ENCODE results near the gene NUTF2.

NUTF2 gene

GRCh38 chr16:67869653-67870052 is 22.9 kb downstream of the NUTF2 start:
- Histone ChIP-seq H3K79me1 (replicated peaks; ENCODE audit: low read length, poor library complexity, severe bottlenecking) (peaks cover 20% of the 10 kb centered on the region), H3K9ac (ENCODE audit: low read length) (no peak overlapping the region), H2AK5ac (ENCODE audit: low read length, severe bottlenecking) (no peak overlapping the region), H2BK12ac (ENCODE audit: low read length in 2 of 2) (no peak overlapping the region), H3K4ac (ENCODE audit: low read depth in 1 of 2, low read length in 2 of 2) (no peak overlapping the region), H3K4me1 (ENCODE audit: control insufficient read depth, insufficient read depth, low read depth, low read length) (peaks cover 11% of the 10 kb centered on the region), H3K36me3 (ENCODE audit: control insufficient read depth in 1 of 2, insufficient read depth in 2 of 2, low read depth in 1 of 2, low read length in 2 of 2) (peaks cover 59 to 70% of the 10 kb centered on the region in 2 experiments), H2AFZ (ENCODE audit: low read depth, low read length) (no peak overlapping the region), H3K27me3 (ENCODE audit: control insufficient read depth in 1 of 2, insufficient read depth in 1 of 2, low read length in 2 of 2) (no peaks in the 10 kb centered on the region), H3K4me2 (ENCODE audit: low read length, poor library complexity, severe bottlenecking) (no peak overlapping the region), H2BK15ac (ENCODE audit: low read depth, poor library complexity, severe bottlenecking) (no peak overlapping the region), H4K91ac (ENCODE audit: low read length) (no peak overlapping the region), H3K18ac (ENCODE audit: low read depth in 1 of 2, low read length in 2 of 2) (no peak overlapping the region), H2BK120ac (ENCODE audit: low read depth, low read length) (no peak overlapping the region), H2BK5ac (ENCODE audit: low read depth, low read length, poor library complexity, severe bottlenecking) (no peak overlapping the region), H3K4me3 (ENCODE audit: insufficient read depth in 1 of 2, low read depth in 1 of 2, low read length in 2 of 2) (no peak overlapping the region), H3K9me3 (ENCODE audit: control insufficient read depth, low read length) (no peaks in the 10 kb centered on the region), H4K8ac (ENCODE audit: low read length) (peak overlapping the region; percentile 13), H3K27ac (ENCODE audit: low read length, poor library complexity, severe bottlenecking) (no peak overlapping the region), H3K23ac (ENCODE audit: low read length in 2 of 2) (no peak overlapping the region), H3K14ac (ENCODE audit: low read length in 2 of 2) (no peak overlapping the region)
- no peak for DNase-seq
- WGBS, result 92% methylated on average over 7 of the region's 7 CpGs

GRCh38 chr16:67871256-67871655 is 24.5 kb downstream of the NUTF2 start:
- WGBS, result 75% methylated on average over 3 of the region's 3 CpGs
- H3K9me3 ChIP-seq (ENCODE audit: control insufficient read depth, low read length), result no peaks in the 10 kb centered on the region
- H3K4me3 ChIP-seq (ENCODE audit: insufficient read depth in 1 of 2, low read depth in 1 of 2, low read length in 2 of 2), result no peak overlapping the region
- H2BK12ac ChIP-seq (ENCODE audit: low read length in 2 of 2), result no peak overlapping the region
- H3K36me3 ChIP-seq (ENCODE audit: control insufficient read depth in 1 of 2, insufficient read depth in 2 of 2, low read depth in 1 of 2, low read length in 2 of 2), result peaks cover 57 to 61% of the 10 kb centered on the region in 2 experiments
- H3K4me1 ChIP-seq (ENCODE audit: control insufficient read depth, insufficient read depth, low read depth, low read length), result peaks cover 16% of the 10 kb centered on the region
- H2BK5ac ChIP-seq (ENCODE audit: low read depth, low read length, poor library complexity, severe bottlenecking), result no peak overlapping the region
- H3K9ac ChIP-seq (ENCODE audit: low read length), result no peak overlapping the region
- H4K8ac ChIP-seq (ENCODE audit: low read length), result no peak overlapping the region
- no peak for DNase-seq
- no peak overlapping the region for H4K91ac ChIP-seq (ENCODE audit: low read length)
- H3K4me2 ChIP-seq (ENCODE audit: low read length, poor library complexity, severe bottlenecking), result no peak overlapping the region
- H3K27me3 ChIP-seq (ENCODE audit: control insufficient read depth in 1 of 2, insufficient read depth in 1 of 2, low read length in 2 of 2), result no peaks in the 10 kb centered on the region
- H3K23ac ChIP-seq (ENCODE audit: low read length in 2 of 2), result no peak overlapping the region
- H3K79me1 ChIP-seq (replicated peaks; ENCODE audit: low read length, poor library complexity, severe bottlenecking), result peaks cover 26% of the 10 kb centered on the region
- H2BK15ac ChIP-seq (ENCODE audit: low read depth, poor library complexity, severe bottlenecking), result no peak overlapping the region
- H2BK120ac ChIP-seq (ENCODE audit: low read depth, low read length), result no peak overlapping the region
- no peak overlapping the region for H2AK5ac ChIP-seq (ENCODE audit: low read length, severe bottlenecking)
- H3K14ac ChIP-seq (ENCODE audit: low read length in 2 of 2), result no peak overlapping the region
- no peak overlapping the region for H3K4ac ChIP-seq (ENCODE audit: low read depth in 1 of 2, low read length in 2 of 2)
- H2AFZ ChIP-seq (ENCODE audit: low read depth, low read length), result no peak overlapping the region
- no peak overlapping the region for H3K27ac ChIP-seq (ENCODE audit: low read length, poor library complexity, severe bottlenecking)
- H3K18ac ChIP-seq (ENCODE audit: low read depth in 1 of 2, low read length in 2 of 2), result no peak overlapping the region

GRCh38 chr16:67872131-67872630 is 25.4 kb downstream of the NUTF2 start:
- H3K23ac ChIP-seq (ENCODE audit: low read length in 2 of 2), result no peak overlapping the region
- H3K4ac ChIP-seq (ENCODE audit: low read depth in 1 of 2, low read length in 2 of 2), result no peak overlapping the region
- H2BK5ac ChIP-seq (ENCODE audit: low read depth, low read length, poor library complexity, severe bottlenecking), result no peak overlapping the region
- peak overlapping the region in 1 of 2 experiments; percentile 17 for H3K18ac ChIP-seq (ENCODE audit: low read depth in 1 of 2, low read length in 2 of 2)
- WGBS, result 89% methylated on average over 2 of the region's 2 CpGs
- H4K91ac ChIP-seq (ENCODE audit: low read length), result no peak overlapping the region
- H2AK5ac ChIP-seq (ENCODE audit: low read length, severe bottlenecking), result no peak overlapping the region
- no peak overlapping the region for H3K4me2 ChIP-seq (ENCODE audit: low read length, poor library complexity, severe bottlenecking)
- H3K14ac ChIP-seq (ENCODE audit: low read length in 2 of 2), result no peak overlapping the region
- H3K4me1 ChIP-seq (ENCODE audit: control insufficient read depth, insufficient read depth, low read depth, low read length), result peaks cover 16% of the 10 kb centered on the region
- peaks cover 60 to 63% of the 10 kb centered on the region in 2 experiments for H3K36me3 ChIP-seq (ENCODE audit: control insufficient read depth in 1 of 2, insufficient read depth in 2 of 2, low read depth in 1 of 2, low read length in 2 of 2)
- no peak for DNase-seq
- no peak overlapping the region for H2BK12ac ChIP-seq (ENCODE audit: low read length in 2 of 2)
- peak overlapping the region; percentile 91 for H4K8ac ChIP-seq (ENCODE audit: low read length)
- no peak overlapping the region for H2BK15ac ChIP-seq (ENCODE audit: low read depth, poor library complexity, severe bottlenecking)
- peak overlapping the region; percentile 98 for H3K9ac ChIP-seq (ENCODE audit: low read length)
- H3K27ac ChIP-seq (ENCODE audit: low read length, poor library complexity, severe bottlenecking), result peak overlapping the region; percentile 56
- H3K27me3 ChIP-seq (ENCODE audit: control insufficient read depth in 1 of 2, insufficient read depth in 1 of 2, low read length in 2 of 2), result no peaks in the 10 kb centered on the region
- no peak overlapping the region for H2AFZ ChIP-seq (ENCODE audit: low read depth, low read length)
- peaks cover 35% of the 10 kb centered on the region for H3K79me1 ChIP-seq (replicated peaks; ENCODE audit: low read length, poor library complexity, severe bottlenecking)
- H2BK120ac ChIP-seq (ENCODE audit: low read depth, low read length), result no peak overlapping the region
- peak overlapping the region in 1 of 2 experiments; percentile 98 for H3K4me3 ChIP-seq (ENCODE audit: insufficient read depth in 1 of 2, low read depth in 1 of 2, low read length in 2 of 2)
- H3K9me3 ChIP-seq (ENCODE audit: control insufficient read depth, low read length), result no peaks in the 10 kb centered on the region

GRCh38 chr16:67872631-67873434 is 26.1 kb downstream of the NUTF2 start, which contains the start of gene EDC4:
Gene EDC4 (plus strand): TSS chr16:67873052. CDS start chr16:67873262, 210 bp downstream.
- peak; percentile 87 for DNase-seq
- H3K4me1 ChIP-seq (ENCODE audit: control insufficient read depth, insufficient read depth, low read depth, low read length), result peaks cover 16% of the 10 kb centered on the region
- peak within 1 kb of the TSS; percentile 91 for H4K8ac ChIP-seq (ENCODE audit: low read length)
- H3K9ac ChIP-seq (ENCODE audit: low read length), result peak within 1 kb of the TSS; percentile 98
- H3K4me2 ChIP-seq (ENCODE audit: low read length, poor library complexity, severe bottlenecking), result peak within 1 kb of the TSS; percentile 86
- H2BK12ac ChIP-seq (ENCODE audit: low read length in 2 of 2), result peak within 1 kb of the TSS in 1 of 2 experiments; percentile 19
- no peak within 1 kb of the TSS for H2BK5ac ChIP-seq (ENCODE audit: low read depth, low read length, poor library complexity, severe bottlenecking)
- peaks cover 37% of the 10 kb centered on the region for H3K79me1 ChIP-seq (replicated peaks; ENCODE audit: low read length, poor library complexity, severe bottlenecking)
- H2AK5ac ChIP-seq (ENCODE audit: low read length, severe bottlenecking), result peak within 1 kb of the TSS; percentile 34
- peak within 1 kb of the TSS; percentile 77 to 96 for H3K18ac ChIP-seq (ENCODE audit: low read depth in 1 of 2, low read length in 2 of 2)
- H4K91ac ChIP-seq (ENCODE audit: low read length), result peak within 1 kb of the TSS; percentile 52
- H3K27ac ChIP-seq (ENCODE audit: low read length, poor library complexity, severe bottlenecking), result peak within 1 kb of the TSS; percentile 56
- peak within 1 kb of the TSS; percentile 90 for H2AFZ ChIP-seq (ENCODE audit: low read depth, low read length)
- H2BK120ac ChIP-seq (ENCODE audit: low read depth, low read length), result peak within 1 kb of the TSS; percentile 51
- H3K36me3 ChIP-seq (ENCODE audit: control insufficient read depth in 1 of 2, insufficient read depth in 2 of 2, low read depth in 1 of 2, low read length in 2 of 2), result peaks cover 60 to 64% of the 10 kb centered on the region in 2 experiments
- H3K14ac ChIP-seq (ENCODE audit: low read length in 2 of 2), result peak within 1 kb of the TSS in 1 of 2 experiments; percentile 94
- H3K9me3 ChIP-seq (ENCODE audit: control insufficient read depth, low read length), result no peaks in the 10 kb centered on the region
- no peak within 1 kb of the TSS for H2BK15ac ChIP-seq (ENCODE audit: low read depth, poor library complexity, severe bottlenecking)
- 6% methylated on average over 48 of the region's 72 CpGs for WGBS
- no peaks in the 10 kb centered on the region for H3K27me3 ChIP-seq (ENCODE audit: control insufficient read depth in 1 of 2, insufficient read depth in 1 of 2, low read length in 2 of 2)
- peak within 1 kb of the TSS in 1 of 2 experiments; percentile 29 for H3K23ac ChIP-seq (ENCODE audit: low read length in 2 of 2)
- H3K4me3 ChIP-seq (ENCODE audit: insufficient read depth in 1 of 2, low read depth in 1 of 2, low read length in 2 of 2), result peak within 1 kb of the TSS; percentile 91 to 98
- peak within 1 kb of the TSS; percentile 15 to 71 for H3K4ac ChIP-seq (ENCODE audit: low read depth in 1 of 2, low read length in 2 of 2)
